ENCODE results near the gene PTCD3. TPM values are rescaled to one million over a fixed set of nuclear protein-coding genes. Genes with fewer than 3 reads are reported as not detected.

PTCD3 gene
- total RNA-seq, 6 experiments from 2014 or later: 59.5 to 75.4 (median 69.3) TPM

GRCh38 chr2:86081724-86082123 lies 24.3 kb upstream of the PTCD3 start:
- H3K36me3 Mint-ChIP-seq (ENCODE audit: low read depth): peaks cover 11% of the 10 kb centered on the region
- H3K4me3 Mint-ChIP-seq: no peak overlapping the region
- 0 out of 2 replicates have a peak, but pooled peaks cover 12% of the 10 kb centered on the region for H3K4me1 Mint-ChIP-seq (ENCODE audit: low read depth)
- no peak for DNase-seq
- H3K27me3 Mint-ChIP-seq (ENCODE audit: insufficient read depth): no peaks in the 10 kb centered on the region; the same call in 1 of the 2 replicates
- H3K9me3 Mint-ChIP-seq: no peaks in the 10 kb centered on the region
- no peak overlapping the region for H3K27ac Mint-ChIP-seq
- TF ChIP-seq CTCF (IDR thresholded peaks at IDR 0.05): no peak

GRCh38 chr2:86082756-86083155 lies 23.3 kb upstream of the PTCD3 start:
- no peak for TF ChIP-seq CTCF (IDR thresholded peaks at IDR 0.05)
- H3K4me1 Mint-ChIP-seq (ENCODE audit: low read depth): 0 out of 2 replicates have a peak, but pooled peaks cover 12% of the 10 kb centered on the region
- H3K27me3 Mint-ChIP-seq (ENCODE audit: insufficient read depth): no peaks in the 10 kb centered on the region; the same call in 1 of the 2 replicates
- H3K36me3 Mint-ChIP-seq (ENCODE audit: low read depth): peaks cover 11% of the 10 kb centered on the region
- H3K4me3 Mint-ChIP-seq: no peak overlapping the region
- H3K27ac Mint-ChIP-seq: no peak overlapping the region; the same call in 1 of the 2 replicates
- H3K9me3 Mint-ChIP-seq: no peaks in the 10 kb centered on the region
- no peak for DNase-seq

- Mint-ChIP-seq H3K4me1 (ENCODE audit: low read depth) (no peaks in the 10 kb centered on the region), H3K27ac (no peak overlapping the region), H3K27me3 (ENCODE audit: insufficient read depth) (no peaks in the 10 kb centered on the region), H3K36me3 (ENCODE audit: low read depth) (peaks cover 10% of the 10 kb centered on the region; the same call in 1 of the 2 replicates), H3K9me3 (no peaks in the 10 kb centered on the region), H3K4me3 (no peak overlapping the region)
- TF ChIP-seq CTCF (IDR thresholded peaks at IDR 0.05): peak; percentile 78
- DNase-seq: no peak
Observed at GRCh38 chr2:86087936-86088850, 17.8 kb upstream of the PTCD3 start.

- H3K4me1 Mint-ChIP-seq (ENCODE audit: low read depth): peaks cover 10% of the 10 kb centered on the region; the same call in 1 of the 2 replicates
- DNase-seq: no peak
- H3K9me3 Mint-ChIP-seq: no peaks in the 10 kb centered on the region
- no peak overlapping the region for H3K4me3 Mint-ChIP-seq
- H3K27ac Mint-ChIP-seq: no peak overlapping the region
- no peaks in the 10 kb centered on the region for H3K27me3 Mint-ChIP-seq (ENCODE audit: insufficient read depth)
- H3K36me3 Mint-ChIP-seq (ENCODE audit: low read depth): peaks cover 28% of the 10 kb centered on the region
- no peak for TF ChIP-seq CTCF (IDR thresholded peaks at IDR 0.05)
Observed at GRCh38 chr2:86094229-86094628, 11.8 kb upstream of the PTCD3 start.

- Mint-ChIP-seq H3K36me3 (ENCODE audit: low read depth) (peaks cover 40% of the 10 kb centered on the region), H3K4me1 (ENCODE audit: low read depth) (peaks cover 18% of the 10 kb centered on the region; the same call in 1 of the 2 replicates), H3K9me3 (no peaks in the 10 kb centered on the region), H3K27ac (no peak overlapping the region), H3K27me3 (ENCODE audit: insufficient read depth) (no peaks in the 10 kb centered on the region), H3K4me3 (no peak overlapping the region)
- TF ChIP-seq CTCF (IDR thresholded peaks at IDR 0.05): no peak
- no peak for DNase-seq
Observed at GRCh38 chr2:86097114-86097896, 8.7 kb upstream of the PTCD3 start.

All from HFFc6 (cell line).